Mucosa of rectum (tissue), 2 donors: ENCODE measurements around the gene HCN4.

Source experiments
- H3K27ac ChIP-seq, 2 donors: one replicate each; pipeline ENCODE4 v1.7.0; 2013; ENCODE audit warnings: inconsistent platforms in 2 of 2, low read depth in 2 of 2, low read length in 2 of 2
- H3K27me3 ChIP-seq, 2 donors: one replicate each; pipeline ENCODE4 v1.7.0; 2013; ENCODE audit warnings: low read length in 2 of 2; ENCODE audit not compliant: control insufficient read depth in 2 of 2, insufficient read depth in 2 of 2
- H3K36me3 ChIP-seq, 2 donors: one replicate each; pipeline ENCODE4 v1.7.0; 2013; ENCODE audit warnings: low read length in 2 of 2; ENCODE audit not compliant: control insufficient read depth in 2 of 2, insufficient read depth in 2 of 2
- H3K4me1 ChIP-seq, 2 donors: one replicate each; pipeline ENCODE4 v1.7.0; 2013; ENCODE audit warnings: low read length in 2 of 2, mild to moderate bottlenecking in 1 of 2; ENCODE audit not compliant: control insufficient read depth in 2 of 2, insufficient read depth in 2 of 2
- H3K4me3 ChIP-seq, 2 donors: one replicate each; pipeline ENCODE4 v1.7.0; 2013; ENCODE audit warnings: low read length in 2 of 2
- H3K9ac ChIP-seq, 2 donors: one replicate each; pipeline ENCODE4 v1.7.0; 2013; ENCODE audit warnings: low read length in 2 of 2, low read depth in 1 of 2, mild to moderate bottlenecking in 1 of 2
- H3K9me3 ChIP-seq, 2 donors: one replicate each; pipeline ENCODE4 v1.7.0; 2013; ENCODE audit warnings: low read length in 2 of 2; ENCODE audit not compliant: control insufficient read depth in 2 of 2
- donor health status: healthy.
- donor health status: Normal muscosa, but diverticular disease.

HCN4 gene

DNA sequence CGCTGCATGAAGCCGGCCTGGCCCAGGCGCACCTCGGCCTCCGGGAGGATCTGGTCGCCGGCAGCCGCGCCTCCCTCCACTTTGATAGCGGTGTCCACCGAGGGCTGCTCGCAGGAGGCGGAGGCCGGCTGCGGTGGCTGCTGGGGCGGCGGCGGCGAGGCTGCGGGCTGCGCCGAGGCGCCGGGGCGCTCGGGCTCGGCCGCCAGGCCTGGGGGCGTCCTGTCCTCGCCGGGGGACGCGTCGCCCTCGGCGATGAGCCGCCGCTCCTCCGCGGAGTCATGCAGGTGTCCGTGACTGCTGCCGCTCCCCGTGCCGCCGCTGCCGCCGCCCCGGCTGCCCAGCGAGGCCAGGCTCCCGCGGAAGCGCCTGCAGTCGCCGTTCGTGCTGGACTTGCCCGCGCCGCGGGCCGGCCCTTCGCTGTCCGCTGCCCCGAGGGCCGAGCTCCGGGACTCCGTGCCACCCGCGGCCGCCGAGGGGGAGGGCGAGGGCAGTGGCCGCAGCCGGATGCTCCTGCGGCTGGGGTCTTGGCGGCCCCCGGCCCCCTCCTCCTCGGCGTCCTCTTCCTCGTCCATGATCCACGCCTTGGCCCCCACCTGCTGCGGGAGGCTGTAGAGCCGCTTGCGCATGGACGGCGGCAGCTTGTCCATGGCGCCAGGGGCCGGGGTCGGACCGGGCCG, 996 bp downstream of the HCN4 start:
- H3K4me1 ChIP-seq: peaks cover 0 to 2% of the 10 kb centered on the region in 2 donors
- no peak overlapping the region for H3K9ac ChIP-seq
- no peaks in the 10 kb centered on the region for H3K36me3 ChIP-seq
- peaks cover 45 to 48% of the 10 kb centered on the region in 2 donors for H3K27me3 ChIP-seq
- peak overlapping the region in 1 of 2 donors; percentile 14 for H3K4me3 ChIP-seq
- no peaks in the 10 kb centered on the region for H3K9me3 ChIP-seq
- no peak overlapping the region for H3K27ac ChIP-seq

DNA sequence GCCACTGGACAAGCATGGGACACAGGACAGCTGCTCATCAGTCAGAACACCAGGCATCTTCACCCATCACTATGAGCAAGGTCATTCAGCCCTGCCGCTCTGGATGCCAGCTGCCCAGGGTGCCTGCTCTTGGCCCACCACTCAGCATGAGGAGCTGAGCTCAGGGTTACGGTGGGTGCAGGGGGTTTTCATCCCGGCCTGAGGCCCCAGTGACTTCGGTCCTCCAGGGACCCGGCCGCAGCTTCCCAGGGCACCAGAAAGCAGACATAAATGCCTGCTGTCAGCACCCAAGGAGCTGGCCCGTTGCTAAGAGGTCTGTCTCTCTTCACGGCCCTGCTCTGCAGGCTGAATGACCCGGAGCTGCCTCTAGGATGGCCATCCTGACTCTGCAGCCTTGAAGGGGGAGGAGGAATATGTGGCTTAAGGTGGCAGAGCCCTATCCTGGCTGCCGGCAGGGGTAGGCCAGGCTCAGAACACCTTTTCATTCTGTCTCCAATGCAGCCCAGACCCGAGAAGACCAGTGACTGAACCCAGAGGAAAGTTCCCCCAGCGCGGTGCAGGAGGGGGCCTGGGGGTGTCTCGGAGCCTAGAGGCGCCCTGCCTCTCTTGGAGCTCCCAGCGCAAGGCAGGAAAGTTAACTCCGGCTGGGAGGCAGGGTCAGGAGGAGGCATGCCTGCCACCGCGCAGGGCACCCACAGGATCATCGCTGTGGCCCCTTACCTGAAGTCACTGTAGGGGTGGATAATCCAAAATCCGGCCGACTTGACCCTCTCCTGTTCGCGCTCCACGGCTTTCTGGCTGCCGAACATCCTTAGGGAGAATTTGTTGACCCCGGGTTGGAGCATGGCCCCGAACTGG, 1.8 kb downstream of the HCN4 start:
- Histone ChIP-seq H3K36me3 (no peaks in the 10 kb centered on the region), H3K9me3 (no peaks in the 10 kb centered on the region), H3K9ac (no peak overlapping the region), H3K27me3 (peaks cover 44 to 48% of the 10 kb centered on the region in 2 donors), H3K4me1 (peaks cover 0 to 2% of the 10 kb centered on the region in 2 donors), H3K27ac (no peak overlapping the region), H3K4me3 (no peak overlapping the region)

DNA sequence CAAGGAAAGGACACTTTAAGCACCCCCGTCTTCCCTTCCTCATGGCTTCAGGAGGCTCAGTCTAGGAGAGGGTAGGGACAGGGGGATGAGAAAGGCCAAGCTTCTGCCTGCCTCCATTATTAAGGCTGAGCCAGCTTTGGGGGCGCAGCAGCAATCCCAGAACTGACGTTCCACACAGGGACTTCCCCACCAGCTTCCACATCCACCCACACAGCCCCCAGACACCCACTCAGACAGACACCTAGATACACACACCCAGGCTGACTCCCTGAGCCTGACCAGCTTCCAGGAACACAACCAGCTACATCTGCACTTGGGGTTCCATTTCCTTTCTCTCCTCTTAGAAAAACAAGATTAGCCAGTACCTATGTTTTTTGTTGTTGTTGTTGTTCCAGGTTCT, 4.7 kb downstream of the HCN4 start:
- H3K4me3 ChIP-seq: no peak overlapping the region
- no peaks in the 10 kb centered on the region for H3K9me3 ChIP-seq
- no peaks in the 10 kb centered on the region for H3K36me3 ChIP-seq
- H3K27me3 ChIP-seq: peaks cover 25 to 26% of the 10 kb centered on the region in 2 donors
- H3K9ac ChIP-seq: no peak overlapping the region
- H3K27ac ChIP-seq: no peak overlapping the region
- H3K4me1 ChIP-seq: peaks cover 2 to 3% of the 10 kb centered on the region in 2 donors

DNA sequence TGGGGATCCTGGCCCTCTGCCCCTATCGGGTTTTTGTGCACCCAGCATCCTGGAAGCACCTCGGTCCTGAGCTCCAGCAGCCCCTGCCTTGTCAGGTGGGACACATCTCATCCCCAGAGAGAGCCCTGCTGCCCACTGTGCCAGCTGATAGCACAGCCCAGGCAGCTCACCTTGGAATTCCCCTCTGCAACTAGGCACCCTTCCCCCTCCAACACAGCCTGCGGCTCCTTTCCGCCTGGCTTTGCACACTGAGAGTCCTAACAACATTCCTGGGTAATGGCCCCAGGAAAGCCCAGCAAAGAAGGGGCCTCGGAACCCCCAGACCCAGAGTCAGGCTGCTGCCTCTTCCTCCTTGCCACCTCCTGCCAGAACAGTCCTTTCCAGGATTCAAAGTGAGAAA, 5.9 kb downstream of the HCN4 start:
- Histone ChIP-seq H3K27ac (no peak overlapping the region), H3K9ac (no peak overlapping the region), H3K9me3 (no peaks in the 10 kb centered on the region), H3K36me3 (no peaks in the 10 kb centered on the region), H3K4me1 (peaks cover 0 to 6% of the 10 kb centered on the region in 2 donors), H3K4me3 (no peak overlapping the region), H3K27me3 (peaks cover 25% of the 10 kb centered on the region in 2 donors)

DNA sequence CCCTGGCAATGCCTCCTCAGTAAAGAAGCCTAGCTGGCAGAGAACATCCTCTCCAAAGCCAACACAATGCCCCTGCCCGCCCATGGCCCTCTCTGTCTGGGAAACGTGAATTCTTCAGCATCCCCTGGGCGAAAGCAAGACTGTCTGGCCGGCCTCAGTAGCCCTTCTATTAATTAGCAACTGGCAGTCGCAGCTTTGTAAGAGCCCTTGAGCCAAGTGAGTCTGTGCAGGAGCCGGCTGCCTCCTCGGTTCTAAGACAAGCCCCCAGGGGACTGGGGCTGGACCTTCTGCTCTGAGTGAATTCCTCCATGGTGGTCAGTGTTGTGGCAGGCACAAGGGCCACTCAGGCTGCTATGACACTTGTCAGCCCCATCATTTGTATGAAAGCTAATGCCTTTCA, 7.4 kb downstream of the HCN4 start:
- no peaks in the 10 kb centered on the region for H3K36me3 ChIP-seq
- no peak overlapping the region for H3K4me3 ChIP-seq
- no peaks in the 10 kb centered on the region for H3K9me3 ChIP-seq
- peaks cover 0 to 7% of the 10 kb centered on the region in 2 donors for H3K4me1 ChIP-seq
- H3K9ac ChIP-seq: no peak overlapping the region
- peaks cover 13 to 18% of the 10 kb centered on the region in 2 donors for H3K27me3 ChIP-seq
- no peak overlapping the region for H3K27ac ChIP-seq

DNA sequence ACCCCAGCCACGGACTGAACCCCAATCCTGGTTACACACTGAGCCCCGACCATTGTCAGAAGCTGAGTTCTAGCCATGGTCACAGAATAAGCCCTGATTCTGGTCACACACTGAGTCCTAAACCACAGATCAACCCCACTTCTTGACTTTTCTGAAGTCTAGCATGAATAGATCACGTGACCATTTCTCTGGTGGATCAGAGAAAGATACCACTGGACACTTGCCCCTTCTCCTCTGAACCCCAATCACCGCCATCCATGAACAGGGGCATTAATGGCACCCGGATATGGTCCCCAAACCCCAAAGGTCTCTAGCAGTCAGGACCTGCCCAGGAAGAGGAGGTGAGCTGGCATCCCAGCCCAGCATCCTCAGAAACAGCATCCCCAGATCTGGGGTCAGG, 9.1 kb downstream of the HCN4 start:
- Histone ChIP-seq H3K36me3 (no peaks in the 10 kb centered on the region), H3K27me3 (peaks cover 5 to 6% of the 10 kb centered on the region in 2 donors), H3K9ac (no peak overlapping the region), H3K4me1 (peaks cover 0 to 7% of the 10 kb centered on the region in 2 donors), H3K9me3 (no peaks in the 10 kb centered on the region), H3K4me3 (no peak overlapping the region), H3K27ac (no peak overlapping the region)

DNA sequence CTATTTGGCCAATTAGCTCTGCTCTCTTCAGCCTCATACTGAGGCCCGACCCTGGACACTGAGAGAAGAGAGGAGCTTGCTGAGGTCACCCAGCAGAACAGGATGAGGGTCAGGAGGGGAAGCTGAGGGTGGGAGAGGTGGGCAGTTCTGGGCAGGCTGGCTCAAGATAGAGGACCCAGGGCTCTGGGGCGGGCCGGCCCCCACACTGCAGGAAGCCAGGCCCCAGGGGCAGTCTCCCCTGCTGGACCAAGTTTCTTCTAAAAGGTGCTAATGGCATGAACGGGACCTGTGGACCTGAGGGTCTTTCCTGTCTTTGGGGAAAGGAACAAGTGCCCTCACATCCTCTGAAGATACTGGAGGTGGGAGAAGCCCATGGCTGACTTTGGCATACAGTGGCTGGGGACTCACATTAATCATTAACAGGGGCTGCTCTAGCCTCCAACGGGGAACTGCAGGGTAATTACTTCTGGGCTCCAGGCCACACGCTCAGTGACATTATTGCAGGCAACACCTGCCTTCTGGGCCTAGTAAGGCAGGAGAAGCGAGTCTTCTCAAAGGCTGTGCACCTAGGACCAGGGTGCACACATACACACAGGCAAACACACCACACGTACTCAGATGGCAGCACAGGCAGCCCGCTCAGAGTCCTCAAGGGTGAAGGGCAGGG, 10.6 kb downstream of the HCN4 start:
- no peak overlapping the region for H3K4me3 ChIP-seq
- H3K9ac ChIP-seq: no peak overlapping the region
- H3K27ac ChIP-seq: no peak overlapping the region
- H3K4me1 ChIP-seq: peaks cover 0 to 7% of the 10 kb centered on the region in 2 donors
- H3K9me3 ChIP-seq: no peaks in the 10 kb centered on the region
- peaks cover 0 to 2% of the 10 kb centered on the region in 2 donors for H3K27me3 ChIP-seq
- no peaks in the 10 kb centered on the region for H3K36me3 ChIP-seq

DNA sequence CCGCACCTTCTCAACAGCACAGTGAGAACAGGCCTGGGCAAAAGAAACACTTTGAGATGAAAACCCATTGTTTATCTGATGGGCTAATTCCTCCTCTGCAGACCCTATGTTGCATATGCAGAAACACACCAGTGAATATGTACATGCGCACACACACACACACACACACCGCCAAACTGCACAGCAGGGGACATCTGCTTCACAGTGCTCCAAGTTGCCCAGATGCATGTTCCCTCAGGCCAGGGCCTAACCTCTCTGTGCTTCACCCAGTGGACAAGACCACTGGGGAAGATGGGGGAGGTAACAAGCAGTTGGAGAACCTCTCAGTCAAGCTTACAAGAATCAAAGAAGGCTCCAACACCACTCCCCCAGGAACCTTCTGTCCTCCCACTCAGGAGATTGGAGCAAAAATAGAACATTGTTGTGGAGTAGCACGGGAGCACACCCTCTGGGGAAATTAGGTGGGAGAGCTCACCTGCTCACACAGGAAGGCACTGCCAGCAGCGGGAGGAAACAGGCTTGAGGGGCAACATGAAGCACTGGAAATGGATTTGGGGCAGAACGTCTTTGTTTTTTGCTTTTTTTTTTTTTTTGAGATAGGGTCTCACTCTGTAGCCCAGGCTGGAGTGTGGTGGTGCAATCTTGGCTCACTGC, 13.0 kb downstream of the HCN4 start:
- Histone ChIP-seq H3K4me1 (peaks cover 0 to 7% of the 10 kb centered on the region in 2 donors), H3K36me3 (no peaks in the 10 kb centered on the region), H3K27ac (no peak overlapping the region), H3K9ac (no peak overlapping the region), H3K4me3 (no peak overlapping the region), H3K27me3 (peaks cover 0 to 2% of the 10 kb centered on the region in 2 donors), H3K9me3 (no peaks in the 10 kb centered on the region)

DNA sequence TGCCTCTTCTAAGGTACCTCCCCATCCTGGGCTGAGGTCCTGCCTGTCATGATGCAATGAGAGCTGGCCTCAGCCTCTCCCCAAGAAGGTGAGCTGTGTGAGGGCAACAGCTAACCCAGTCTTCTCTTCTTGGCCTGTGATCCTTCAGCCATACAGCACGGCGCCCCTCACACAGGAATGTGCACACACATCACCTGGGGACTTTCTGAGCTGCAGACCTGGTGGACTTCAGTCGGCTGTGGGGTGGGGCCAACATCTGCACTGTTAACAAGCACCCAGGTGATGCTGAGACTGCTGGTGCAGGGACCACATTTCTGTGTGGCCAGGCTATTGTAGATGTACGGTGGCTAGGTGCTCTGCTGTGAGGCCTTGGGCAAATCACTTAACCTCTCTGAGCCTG, 14.5 kb downstream of the HCN4 start:
- no peak overlapping the region for H3K27ac ChIP-seq

More for the DNA sequence above, 14.5 kb downstream of the HCN4 start:
- Histone ChIP-seq H3K27me3 (no peaks in the 10 kb centered on the region), H3K9me3 (no peaks in the 10 kb centered on the region), H3K4me1 (peaks cover 0 to 4% of the 10 kb centered on the region in 2 donors), H3K36me3 (no peaks in the 10 kb centered on the region), H3K4me3 (no peak overlapping the region), H3K9ac (no peak overlapping the region)
